ENCODE results near the gene AFG3L2.
"Not testable (repeated sequence)": the region's sequence is repeated elsewhere in the genome, so short reads cannot be mapped to it uniquely, and the experiment has no call there.

The AFG3L2 gene

GRCh38 chr18:12376754-12377555 lies at the start of gene AFG3L2:
Gene AFG3L2 (minus strand): TSS chr18:12377227. CDS start chr18:12377082, 145 bp downstream.
- DNase-seq, result peak; percentile 91 to 99

GRCh38 chr18:12424252-12424651 lies 47.2 kb upstream of the AFG3L2 start:
- no peak for DNase-seq

GRCh38 chr18:12423820-12424219 lies 46.8 kb upstream of the AFG3L2 start:
- no peak for DNase-seq

GRCh38 chr18:12423393-12423792 lies 46.4 kb upstream of the AFG3L2 start:
- DNase-seq, result no peak

- DNase-seq, result peak; percentile 22 to 46
Observed at GRCh38 chr18:12422936-12423335, 45.9 kb upstream of the AFG3L2 start.

- DNase-seq, result no peak
Observed at GRCh38 chr18:12421732-12422131, 44.7 kb upstream of the AFG3L2 start.

GRCh38 chr18:12420821-12421421 lies 43.9 kb upstream of the AFG3L2 start:
- peak; percentile 88 to 98 for DNase-seq

GRCh38 chr18:12417687-12418086 lies 40.7 kb upstream of the AFG3L2 start:
- DNase-seq, result no peak

- DNase-seq, result no peak
Observed at GRCh38 chr18:12416098-12416729, 39.2 kb upstream of the AFG3L2 start.

- DNase-seq, result no peak
Observed at GRCh38 chr18:12411456-12411855, 34.4 kb upstream of the AFG3L2 start.

GRCh38 chr18:12410747-12411146 lies 33.7 kb upstream of the AFG3L2 start:
- not testable (repeated sequence) for DNase-seq

GRCh38 chr18:12410081-12410481 lies 33.1 kb upstream of the AFG3L2 start:
- DNase-seq, result no peak

GRCh38 chr18:12409469-12409868 lies 32.4 kb upstream of the AFG3L2 start:
- peak in 1 of 2 experiments; percentile 24 for DNase-seq

- DNase-seq, result peak; percentile 4 to 42
Observed at GRCh38 chr18:12408247-12408869, 31.3 kb upstream of the AFG3L2 start.

- no peak for DNase-seq
Observed at GRCh38 chr18:12406371-12407111, 29.5 kb upstream of the AFG3L2 start.

GRCh38 chr18:12405066-12405465 lies 28.0 kb upstream of the AFG3L2 start:
- DNase-seq, result no peak

- no peak for DNase-seq
Observed at GRCh38 chr18:12403601-12404506, 26.8 kb upstream of the AFG3L2 start.

- DNase-seq, result no peak
Observed at GRCh38 chr18:12401881-12402280, 24.9 kb upstream of the AFG3L2 start.

GRCh38 chr18:12399231-12399630 lies 22.2 kb upstream of the AFG3L2 start:
- DNase-seq, result no peak

GRCh38 chr18:12398625-12399024 lies 21.6 kb upstream of the AFG3L2 start:
- no peak for DNase-seq

GRCh38 chr18:12397793-12398192 lies 20.8 kb upstream of the AFG3L2 start:
- no peak for DNase-seq

GRCh38 chr18:12397254-12397653 lies 20.2 kb upstream of the AFG3L2 start:
- no peak for DNase-seq

Data from NCI-H526 (cell line).